ENCODE results near the gene TENM4.

Gene TENM4

DNA sequence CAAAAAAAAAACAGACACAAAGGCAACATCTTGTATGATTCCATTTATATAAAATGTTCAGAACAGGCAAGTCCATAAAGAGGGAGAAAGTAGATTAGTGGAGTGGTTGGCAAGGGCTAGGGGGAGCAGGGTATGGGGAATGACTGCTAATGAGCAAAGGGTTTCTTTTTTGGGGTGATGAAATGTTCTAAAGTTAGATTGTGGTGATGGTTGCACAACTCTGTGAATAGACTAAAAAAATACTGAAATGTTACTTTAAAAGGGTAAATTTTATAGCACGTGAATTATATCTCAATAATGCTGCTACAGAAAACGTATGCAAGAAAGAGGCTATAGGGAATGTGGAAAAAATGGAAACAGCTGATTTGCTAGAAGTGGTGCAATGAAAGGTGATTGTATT, 155.1 kb downstream of the TENM4 start:
- DNase-seq = no peak

DNA sequence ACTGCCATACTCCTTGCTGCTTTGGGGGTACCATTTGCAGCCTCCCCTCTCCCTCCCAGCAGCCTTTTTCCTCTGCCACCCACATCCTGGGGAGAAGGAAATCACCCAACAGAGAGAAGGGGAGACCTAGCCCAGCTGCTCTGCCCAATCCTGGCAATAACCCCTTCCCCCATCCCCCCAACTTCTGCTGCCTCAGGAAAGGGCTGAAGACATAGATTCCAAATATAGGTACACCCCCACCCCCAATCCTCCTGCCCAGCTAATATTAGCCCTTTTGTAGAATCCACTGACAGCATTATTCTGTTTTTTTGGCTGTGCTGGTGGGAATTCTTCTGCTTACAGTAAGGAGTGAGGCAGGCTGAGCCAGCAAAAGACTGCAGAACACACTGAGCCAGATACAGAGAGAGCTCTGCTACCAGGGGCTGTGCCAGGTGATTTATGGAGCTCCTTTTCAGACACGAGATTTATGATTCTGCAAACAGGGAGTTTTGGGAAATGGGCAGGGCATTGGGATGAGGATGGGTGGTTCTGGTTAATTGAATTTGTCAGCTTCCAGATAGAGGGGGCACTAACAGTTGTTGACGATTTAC, 164.0 kb downstream of the TENM4 start:
- DNase-seq = no peak

DNA sequence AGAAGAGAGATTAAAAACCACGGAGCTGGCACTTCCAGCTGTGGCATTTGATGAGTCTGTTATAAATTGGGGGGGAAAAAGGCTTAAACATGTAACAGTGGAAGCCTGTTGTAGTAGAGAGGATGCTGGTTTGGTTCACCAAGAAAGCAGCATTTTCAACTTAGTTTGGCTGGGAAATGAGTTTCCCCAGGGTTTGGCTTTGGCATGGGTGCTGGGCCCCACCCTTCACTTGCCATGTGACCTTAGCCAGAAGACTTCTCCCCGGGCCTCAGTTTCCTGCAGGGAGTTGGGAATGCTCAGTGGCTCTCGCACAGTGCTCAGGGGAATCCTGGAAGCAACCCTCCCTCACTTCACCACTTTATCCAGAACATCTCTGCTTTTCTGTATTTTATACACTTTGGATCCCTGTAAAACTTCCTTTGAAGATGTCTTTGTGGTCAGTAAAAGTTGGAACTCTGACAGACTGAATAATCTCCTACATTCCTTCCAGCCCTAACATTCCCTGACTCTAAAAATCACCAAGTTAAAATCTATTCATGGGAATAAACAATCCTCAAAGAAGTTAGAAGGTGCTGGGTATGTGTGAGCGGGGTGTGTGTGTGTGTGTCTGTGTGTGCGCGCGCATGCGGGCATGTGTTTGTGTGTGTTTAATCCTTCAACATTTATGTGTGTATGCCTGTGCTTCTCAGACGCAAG, 166.0 kb downstream of the TENM4 start:
- no peak for DNase-seq

DNA sequence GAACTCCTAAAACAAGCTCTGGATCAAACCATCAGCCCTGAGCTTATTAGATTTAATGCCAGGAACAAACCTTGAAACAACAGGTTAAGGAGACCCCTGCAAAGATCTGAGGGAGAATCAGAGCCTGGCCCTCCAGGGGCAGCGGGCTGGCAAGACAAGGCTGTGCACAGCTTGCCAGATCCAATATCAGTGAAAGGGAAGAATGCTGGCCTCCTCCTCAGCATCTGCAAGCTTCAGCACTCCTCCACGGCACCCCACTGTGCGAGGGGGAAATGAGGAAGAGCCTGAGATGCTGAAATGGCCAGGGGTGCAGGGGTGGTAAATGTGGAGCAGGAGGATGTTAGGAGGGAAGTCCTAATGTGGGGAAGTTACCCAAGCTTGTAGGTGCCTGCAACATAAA, 167.0 kb downstream of the TENM4 start:
- DNase-seq = no peak

DNA sequence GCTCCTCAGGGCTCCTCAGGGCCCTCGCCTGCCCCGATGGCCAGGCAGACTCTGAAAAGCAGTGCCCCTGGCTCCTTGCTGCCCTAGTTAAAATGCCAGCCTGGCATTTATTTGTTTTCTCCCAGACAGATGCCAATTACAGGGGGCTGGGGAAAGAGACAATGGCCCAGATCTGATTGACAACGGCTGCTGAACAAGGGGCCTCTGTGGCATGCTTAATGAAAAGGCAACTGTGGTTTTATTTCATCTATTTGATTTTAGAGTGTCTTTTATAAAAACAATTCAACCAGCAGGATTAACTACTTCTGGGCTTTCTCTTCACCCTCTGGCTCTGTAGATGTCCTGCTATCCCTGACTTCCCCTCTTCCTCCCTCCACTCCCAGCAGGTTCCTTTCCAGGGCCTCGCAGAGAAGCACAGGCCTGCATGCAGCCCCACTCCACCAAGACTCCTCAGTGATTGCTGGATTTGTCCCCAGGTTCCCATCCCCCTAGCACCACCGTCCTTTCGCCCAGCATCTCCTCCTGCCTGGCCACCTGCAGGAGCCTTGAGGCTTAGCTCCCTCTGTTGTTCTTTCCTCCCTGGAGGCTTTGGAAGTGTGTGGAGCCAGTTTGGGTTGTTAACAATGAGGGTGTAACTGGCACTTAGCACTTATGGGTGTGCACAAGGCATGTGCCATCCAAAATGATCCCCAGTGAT, 171.1 kb downstream of the TENM4 start:
- DNase-seq = no peak

DNA sequence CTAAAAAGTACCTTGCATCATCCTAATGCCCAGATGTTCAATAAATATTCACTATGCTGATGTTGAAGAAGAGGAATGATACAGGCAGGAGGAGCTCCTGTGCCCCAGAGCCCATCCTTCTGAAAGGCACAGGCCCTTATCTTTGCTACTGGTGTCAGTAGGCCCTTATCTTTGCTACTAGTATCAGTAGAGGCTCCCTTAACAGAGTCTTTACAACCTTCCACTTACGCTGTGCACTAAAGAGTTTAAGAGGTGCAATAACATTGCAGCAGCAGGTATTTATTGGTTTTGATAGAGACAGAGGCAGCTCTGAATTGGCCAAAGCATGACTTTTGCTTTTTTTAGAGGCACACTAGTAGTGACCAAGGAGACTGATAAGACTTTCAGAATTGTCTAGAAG, 174.4 kb downstream of the TENM4 start:
- no peak for DNase-seq

DNA sequence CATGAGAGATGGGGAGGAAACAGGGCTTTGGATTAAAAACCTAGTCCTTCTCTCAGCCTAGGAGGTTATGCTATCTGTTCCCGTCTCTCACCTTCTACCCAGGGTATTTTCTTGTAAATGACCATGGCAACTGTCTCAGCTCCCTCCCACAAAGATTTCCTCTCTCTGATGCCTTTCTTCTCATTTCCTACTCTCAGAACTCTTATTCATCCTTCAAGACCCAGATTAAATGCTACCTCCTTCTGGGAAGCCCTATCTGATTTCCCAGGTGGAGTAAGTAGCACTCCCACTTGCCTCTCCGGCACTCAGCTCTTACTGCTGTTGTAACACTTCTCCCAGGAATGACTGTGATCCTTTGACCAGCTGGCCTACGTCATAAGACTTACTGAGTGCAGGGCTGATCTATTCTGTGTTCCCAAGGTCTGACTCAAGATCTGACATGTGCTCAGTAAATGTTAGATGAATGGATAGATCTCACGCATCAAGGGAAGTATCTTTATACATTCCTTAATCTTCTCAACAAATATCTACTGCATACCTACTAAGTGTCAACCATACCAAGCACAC, 175.0 kb downstream of the TENM4 start:
- DNase-seq = no peak

DNA sequence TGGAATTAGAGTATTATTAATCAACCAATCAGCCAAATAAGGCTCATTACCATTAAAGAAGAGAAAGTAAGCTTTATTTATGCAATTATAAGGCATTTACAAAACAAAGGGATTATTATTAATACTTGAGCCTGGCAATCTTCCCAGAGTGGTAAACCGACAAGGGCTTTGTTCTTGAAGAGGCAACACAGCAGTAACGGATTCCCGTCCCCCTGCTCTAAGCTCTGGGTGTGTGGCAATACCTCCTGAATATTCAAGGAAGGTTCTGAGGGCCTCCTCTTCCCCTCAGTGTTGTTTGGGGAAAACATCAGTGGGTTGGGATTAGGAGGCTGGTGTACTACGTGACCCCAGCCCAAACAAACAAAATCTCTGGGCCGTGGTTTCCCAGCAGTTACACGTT, 176.5 kb downstream of the TENM4 start:
- DNase-seq = no peak

DNA sequence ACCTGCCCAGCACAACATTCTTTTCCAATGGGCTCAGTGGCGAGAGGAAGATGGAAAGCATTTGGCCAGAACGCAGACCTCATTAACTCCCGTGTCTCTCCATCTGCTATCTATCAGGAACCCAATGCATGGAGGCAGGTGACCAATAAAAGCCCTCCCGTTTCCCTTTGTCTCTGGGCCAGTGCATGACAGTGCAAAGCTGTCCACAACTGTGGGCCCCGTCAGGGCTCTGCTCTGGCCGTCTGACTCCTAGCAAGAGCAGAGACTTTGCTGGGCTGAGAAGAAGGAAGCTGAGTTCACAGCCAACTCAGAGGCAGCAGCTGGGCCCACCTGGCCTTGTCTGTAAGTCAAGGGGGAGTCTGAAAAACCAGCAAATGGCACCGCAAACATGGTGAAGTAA, 177.8 kb downstream of the TENM4 start:
- peak; percentile 86 for DNase-seq

DNA sequence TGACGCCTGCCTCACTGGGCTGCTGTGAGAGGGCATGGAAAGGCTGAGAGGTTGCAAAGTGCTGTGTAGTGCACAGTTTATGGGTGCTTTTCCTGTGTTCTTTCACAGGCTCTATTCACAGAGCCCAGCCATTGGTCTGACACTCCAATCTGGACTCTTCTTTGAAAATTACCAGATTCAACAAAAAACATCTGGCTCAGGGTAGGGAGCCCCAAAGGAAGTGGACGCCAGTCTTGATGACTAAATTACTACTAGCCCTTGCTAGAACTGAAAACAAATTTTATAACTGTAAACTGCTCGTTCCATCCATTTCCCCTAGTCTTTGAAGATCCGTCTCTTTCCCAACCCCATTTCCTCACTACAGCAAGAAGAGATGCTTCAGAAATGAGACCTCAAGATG, 178.6 kb downstream of the TENM4 start:
- no peak for DNase-seq

DNA sequence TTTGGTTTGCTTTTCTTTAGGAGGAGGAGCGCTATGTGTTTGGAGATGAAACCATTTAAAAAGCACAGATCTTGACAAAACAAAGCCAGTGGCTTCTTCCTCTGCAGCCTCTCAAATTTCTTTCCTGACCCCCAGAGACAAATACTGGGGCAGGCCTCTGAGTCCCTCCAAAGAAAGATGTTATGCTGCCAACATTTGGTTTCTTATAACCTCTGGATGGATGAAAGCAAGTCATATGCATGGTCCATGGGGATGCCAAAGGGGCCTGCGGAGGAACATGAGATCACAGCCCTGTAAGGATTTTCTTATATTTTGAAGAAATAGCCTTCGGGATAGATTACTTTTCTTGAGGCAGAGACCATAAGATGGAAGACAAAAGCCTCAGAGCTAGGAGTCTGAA, 179.1 kb downstream of the TENM4 start:
- no peak for DNase-seq

DNA sequence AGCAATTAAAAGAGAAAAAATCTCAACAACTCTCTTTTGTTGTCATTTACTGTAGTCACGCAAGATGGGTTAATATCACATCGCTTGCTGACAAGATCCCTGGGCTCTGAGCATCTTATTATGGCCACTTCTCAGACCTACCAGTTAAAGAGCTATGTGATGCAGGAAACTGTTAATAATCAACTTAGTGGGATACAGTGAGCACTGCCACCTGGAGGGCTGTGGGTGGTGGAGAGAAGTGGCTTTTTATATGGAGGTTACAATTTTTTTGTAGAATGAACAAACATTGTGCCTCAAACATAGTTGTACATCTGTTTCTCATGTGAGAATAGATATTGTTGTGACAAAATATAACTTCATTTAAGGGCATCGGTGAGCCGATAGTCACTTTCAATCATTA, 181.0 kb downstream of the TENM4 start:
- DNase-seq = no peak

DNA sequence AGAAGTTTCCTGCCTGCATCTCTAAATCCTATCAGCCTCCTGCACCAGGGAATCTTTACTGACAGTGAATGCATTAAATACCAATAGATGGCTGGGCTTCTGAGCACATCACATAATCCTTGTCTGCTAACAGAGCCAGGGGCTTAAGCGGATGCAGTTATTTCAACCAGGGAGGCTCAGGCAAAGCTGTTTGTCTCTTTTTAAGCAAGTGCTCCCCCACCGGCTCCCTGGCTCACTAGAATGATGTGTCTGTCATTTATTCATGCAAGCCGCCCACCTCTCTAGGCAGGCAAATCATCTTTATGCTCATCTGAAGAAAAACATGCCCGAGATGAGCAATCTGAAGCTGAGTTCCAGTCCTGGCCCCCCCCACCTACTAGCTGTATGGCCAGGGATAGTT, 182.3 kb downstream of the TENM4 start:
- DNase-seq = no peak

DNA sequence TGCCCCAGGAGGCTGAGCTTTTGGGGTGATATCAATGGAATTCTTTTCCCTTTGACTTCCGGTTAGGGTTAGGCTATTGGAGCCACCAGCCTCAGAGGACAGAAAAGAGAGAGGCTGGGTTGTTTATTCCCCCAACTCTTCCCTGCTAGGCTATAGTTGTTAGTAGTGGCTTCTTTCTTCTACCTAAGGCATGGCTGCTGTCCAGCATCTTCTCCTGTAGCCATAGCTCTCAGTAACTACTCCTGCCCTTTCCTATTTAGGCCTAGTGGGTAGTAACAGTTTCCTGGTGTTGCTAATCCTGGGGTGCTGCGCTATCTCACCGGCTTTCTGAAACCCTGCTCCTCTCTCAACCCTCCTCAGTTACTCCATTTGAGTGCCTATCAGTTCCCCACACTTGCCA, 184.9 kb downstream of the TENM4 start:
- DNase-seq = no peak

DNA sequence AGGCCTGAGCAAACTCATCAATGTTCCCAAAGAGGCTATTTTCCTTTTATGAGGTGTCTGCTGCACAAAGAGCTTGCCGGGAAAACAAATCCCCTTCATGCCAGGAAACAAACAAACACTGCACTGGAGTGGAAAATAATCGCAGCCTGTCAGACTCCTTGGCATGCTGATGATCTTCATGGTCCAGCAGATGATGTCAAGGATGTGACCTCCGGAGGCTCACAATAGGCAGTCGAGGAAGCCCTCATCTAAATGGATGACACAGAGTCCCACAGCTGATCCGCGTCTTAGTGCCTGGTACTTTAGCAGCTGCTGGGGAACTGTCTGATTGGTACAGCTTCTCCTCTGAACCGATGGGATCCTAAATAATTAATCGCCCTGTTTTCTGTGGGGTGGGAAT, 187.6 kb downstream of the TENM4 start:
- no peak for DNase-seq

DNA sequence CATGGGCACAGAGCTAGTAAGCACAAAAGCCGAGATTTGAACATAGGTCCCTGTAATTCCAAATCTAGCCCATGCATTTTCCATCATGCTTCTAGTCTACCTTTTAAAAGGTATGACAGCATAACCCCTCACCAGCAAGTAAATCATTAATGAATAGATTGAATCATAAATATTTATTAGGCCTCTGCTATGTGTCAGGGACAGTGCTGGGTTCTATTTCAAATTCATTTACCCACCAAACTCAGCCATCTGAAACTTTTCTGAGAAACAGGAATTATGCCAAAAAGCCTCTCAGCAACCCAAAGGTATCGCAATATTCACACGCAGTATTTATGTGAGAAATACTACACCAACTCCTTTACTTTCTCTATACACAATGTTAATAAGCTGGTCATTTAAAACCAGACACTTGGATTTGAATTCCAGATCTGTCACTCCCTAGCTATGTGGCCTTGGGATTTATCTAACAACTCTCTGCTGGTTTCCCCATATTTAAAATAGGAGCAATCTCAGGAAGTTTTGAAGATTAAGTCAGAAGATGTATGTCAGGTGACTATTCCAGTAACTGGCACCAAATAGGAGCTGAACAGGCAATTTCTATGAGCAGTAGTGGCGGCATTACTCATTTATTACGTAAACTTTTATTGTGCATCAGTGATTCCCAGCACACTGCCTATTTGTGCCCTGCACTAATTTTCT, 191.4 kb downstream of the TENM4 start:
- DNase-seq = no peak

DNA sequence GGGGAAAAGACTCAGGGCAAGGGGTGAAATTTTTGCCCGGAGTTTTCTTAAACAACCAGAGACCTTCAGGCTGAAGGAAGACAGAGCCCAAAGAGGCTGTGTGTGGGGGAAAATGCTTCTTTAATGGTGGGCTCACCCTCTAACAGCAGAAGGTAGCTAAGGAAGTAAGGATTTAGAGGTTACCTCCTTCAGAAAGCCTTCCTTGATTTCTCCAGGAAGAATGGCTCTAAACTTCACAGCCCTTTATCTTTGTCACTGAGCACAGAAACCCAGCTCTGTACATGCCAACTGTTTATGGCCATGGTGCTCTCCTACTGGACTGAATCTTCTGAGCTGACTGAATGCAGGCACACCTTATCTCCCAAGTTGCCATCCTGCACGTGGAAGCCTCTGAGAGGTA, 196.0 kb downstream of the TENM4 start:
- DNase-seq = no peak

DNA sequence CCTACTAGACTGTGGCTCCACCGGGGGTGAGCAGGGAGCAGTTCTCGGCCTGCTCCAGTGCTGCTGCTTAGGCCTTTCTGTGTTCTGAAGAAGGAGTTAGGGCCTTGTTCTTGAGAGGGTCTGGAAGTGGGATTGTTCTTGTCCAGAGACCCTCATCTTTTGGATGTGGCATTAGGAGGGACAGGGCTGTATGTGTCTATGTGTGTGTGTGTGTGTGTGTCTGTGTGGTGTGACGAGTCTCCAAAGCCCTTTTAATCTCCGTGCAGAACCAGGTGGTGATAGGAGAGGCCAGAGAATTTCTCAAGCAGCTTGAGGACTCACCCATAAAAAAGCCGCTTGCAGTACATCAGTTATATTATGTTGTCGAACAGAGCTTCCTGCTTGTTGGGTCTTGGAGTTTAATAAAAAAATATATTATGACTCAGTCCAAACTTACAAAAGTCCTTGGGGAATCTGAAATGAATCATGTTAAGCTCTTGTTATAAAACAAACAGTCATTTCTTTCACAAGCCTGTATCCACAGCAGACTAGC, 196.5 kb downstream of the TENM4 start:
- peak; percentile 41 for DNase-seq

DNA sequence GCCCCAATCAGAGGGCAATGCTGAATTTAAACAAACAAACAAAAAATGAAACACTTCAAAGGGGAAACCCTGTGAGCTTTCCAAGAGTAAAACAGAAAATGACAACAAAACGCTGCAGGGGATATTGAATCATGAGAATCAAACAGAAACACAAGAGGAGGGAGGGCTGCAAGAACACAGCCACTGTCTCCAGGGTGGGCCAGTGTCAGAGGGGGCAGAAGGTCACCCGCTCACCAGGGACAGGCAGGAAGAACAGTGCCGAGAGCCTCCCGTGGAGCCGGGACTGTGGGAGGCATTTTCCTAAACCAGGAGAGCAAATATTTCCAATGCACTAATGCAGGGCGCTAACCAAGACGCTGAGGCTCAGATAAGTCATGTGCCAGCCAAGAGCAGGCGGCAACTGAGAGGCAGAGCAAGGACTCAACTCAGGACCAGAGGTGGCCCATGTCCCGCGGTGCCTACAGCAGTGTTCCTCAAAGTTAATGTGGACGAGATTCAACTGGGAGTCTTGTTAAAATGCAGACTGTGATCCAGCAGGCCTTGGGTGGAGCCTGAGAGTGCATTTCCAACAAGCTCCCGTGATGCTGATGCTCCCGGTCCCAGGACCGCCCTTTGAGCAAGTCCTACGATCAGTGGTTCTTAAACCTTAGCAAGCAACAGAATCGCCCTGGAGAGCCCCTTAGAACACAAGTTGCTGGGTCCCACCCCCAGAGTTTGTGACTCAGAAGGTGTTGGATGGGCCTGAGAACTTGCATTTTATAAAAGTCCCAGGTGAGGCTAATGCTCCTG, 197.2 kb downstream of the TENM4 start:
- no peak for DNase-seq

DNA sequence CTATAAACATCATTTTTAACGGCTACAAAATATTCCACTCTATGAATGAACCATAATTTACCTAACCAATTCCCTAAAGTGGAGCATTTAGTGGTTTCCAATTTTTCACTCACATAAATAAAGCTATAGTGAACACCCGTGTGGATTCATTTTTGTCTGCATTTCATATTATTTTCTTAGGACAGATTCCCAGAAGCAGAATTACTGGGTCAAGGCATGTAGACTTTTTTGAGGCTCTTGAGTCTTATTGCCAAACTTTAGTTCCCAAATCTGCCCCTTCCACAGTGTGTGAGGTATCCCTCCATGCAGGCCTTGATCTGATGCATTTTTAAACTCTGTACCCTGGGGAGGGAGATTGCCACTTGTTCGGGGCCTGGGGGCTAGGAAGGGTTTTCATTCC, 198.2 kb downstream of the TENM4 start:
- DNase-seq = no peak

DNA sequence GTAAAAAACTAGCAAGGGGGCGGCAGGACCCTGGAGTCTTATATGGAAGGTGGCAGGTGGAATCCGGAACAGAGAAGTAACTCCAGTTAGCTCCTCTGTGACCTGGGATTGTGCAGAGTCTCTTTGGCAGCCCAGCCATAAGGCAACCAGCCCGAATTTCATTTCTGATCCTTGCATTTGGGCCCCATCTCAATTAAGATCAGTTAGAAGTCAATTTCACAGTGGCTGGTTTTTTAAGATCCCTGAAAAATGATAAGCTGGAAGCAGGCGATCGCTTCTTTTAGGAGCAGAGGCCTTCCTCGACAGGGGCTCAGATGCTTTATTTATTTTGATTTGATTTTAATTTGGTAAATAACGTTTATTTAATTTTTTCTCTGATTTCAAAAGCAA, 199.0 kb downstream of the TENM4 start:
- no peak for DNase-seq

DNA sequence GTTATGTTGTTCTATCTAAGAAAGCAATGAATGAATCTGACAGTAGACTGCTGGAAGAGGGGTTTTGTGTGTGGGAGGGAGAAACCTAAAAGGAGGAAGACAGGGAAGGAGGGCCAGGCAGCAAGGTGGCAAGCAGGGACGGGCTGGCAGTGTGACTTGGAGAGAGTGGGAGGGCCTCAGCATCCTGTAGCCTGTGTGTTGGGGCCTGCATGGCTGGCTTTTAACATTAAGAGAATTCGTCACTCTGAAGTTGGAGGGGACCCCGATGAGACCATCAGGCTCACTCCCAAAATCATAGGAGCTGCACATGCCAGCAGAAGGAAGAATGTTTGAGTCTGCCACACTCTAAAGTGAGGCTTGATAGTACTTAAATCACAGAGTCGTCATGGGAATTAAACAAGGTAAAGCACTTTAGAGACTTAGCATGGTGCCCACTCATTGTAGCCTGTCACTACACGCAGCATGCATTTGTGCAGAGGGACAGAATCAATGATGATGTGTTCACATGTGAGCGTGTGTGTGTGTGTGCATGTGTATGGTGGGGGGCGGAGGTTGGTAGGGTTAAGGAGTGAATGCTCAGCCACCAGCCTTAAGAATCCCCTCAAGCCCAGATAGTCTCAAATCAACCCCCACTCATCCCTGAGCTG, 199.5 kb downstream of the TENM4 start:
- DNase-seq = no peak

Measured in right hindlimb (tissue), 1 donor.